Lung (tissue), 12 donors: Measurements from ENCODE around the gene AP2B1. TPM values are rescaled to one million over a fixed set of nuclear protein-coding genes. Genes with fewer than 3 reads are reported as not detected.

ENCODE experiments used
- ATAC-seq: fragments of 200-7000 bp; cut with Tn5 transposase; one replicate; pipeline ENCODE4 v1.9.1; 2020; ENCODE audit warnings: moderate number of reproducible peaks; ENCODE audit not compliant: insufficient read depth, low FRiP score
- DNase-seq, 3 donors: peaks; one replicate each; pipeline ENCODE4 v3.0.0-alpha.2; 2013 to 2017
- H3K27ac ChIP-seq, 2 donors: one replicate each; pipeline ENCODE4 v1.5.1; 2013; ENCODE audit warnings: mild to moderate bottlenecking in 2 of 2, moderate library complexity in 2 of 2, control low read depth in 1 of 2, inconsistent platforms in 1 of 2, low read depth in 1 of 2, low read length in 1 of 2
- H3K27me3 ChIP-seq, 3 donors: one replicate each; pipeline ENCODE4 v1.5.1; 2013; ENCODE audit warnings: low read length in 2 of 3; ENCODE audit not compliant: control insufficient read depth in 3 of 3, insufficient read depth in 3 of 3
- H3K36me3 ChIP-seq, 4 donors: one replicate each; pipeline ENCODE4 v1.5.1; 2013; ENCODE audit warnings: low read length in 4 of 4, mild to moderate bottlenecking in 1 of 4, moderate library complexity in 1 of 4; ENCODE audit not compliant: control insufficient read depth in 4 of 4, insufficient read depth in 4 of 4
- H3K4me1 ChIP-seq, 5 donors: one replicate each; pipeline ENCODE4 v1.5.1; 2013; ENCODE audit warnings: low read length in 5 of 5, mild to moderate bottlenecking in 2 of 5, moderate library complexity in 1 of 5; ENCODE audit not compliant: control insufficient read depth in 5 of 5, insufficient read depth in 5 of 5
- H3K4me3 ChIP-seq: one replicate; pipeline ENCODE4 v1.5.1; 2013; ENCODE audit warnings: mild to moderate bottlenecking, control low read depth, moderate library complexity
- H3K9ac ChIP-seq, 2 donors: one replicate each; pipeline ENCODE4 v1.5.1; 2013; ENCODE audit warnings: low read length in 2 of 2, control low read depth in 1 of 2; ENCODE audit not compliant: insufficient read depth in 1 of 2
- H3K9me3 ChIP-seq, 4 donors: one replicate each; pipeline ENCODE4 v1.5.1; 2013; ENCODE audit warnings: low read length in 3 of 4, mild to moderate bottlenecking in 1 of 4, moderate library complexity in 1 of 4; ENCODE audit not compliant: control insufficient read depth in 4 of 4, insufficient read depth in 3 of 4
- CTCF ChIP-seq: IDR thresholded peaks from 2 replicates; pipeline ENCODE4 v1.5.1; 2012; ENCODE audit warnings: mild to moderate bottlenecking; ENCODE audit errors: control extremely low read depth, extremely low read depth
- WGBS, 2 donors: extraction: QIAGEN DNeasy Blood & Tissue Kit; methylation state at CpG; one replicate each; pipeline ENCODE4 v1.1.7; 2013; 5-methylcytosine and 5-hydroxymethylcytosine counted together
- polyA plus RNA-seq, 2 donors: library from polyadenylated mRNA; stranded (reverse); fragments of 200-250 nt; gene quantifications; one replicate each; pipeline ENCODE4 v1.2.1, GENCODE V29; 2013
- total RNA-seq, 2 donors: library from RNA; depleted of rRNA in 1 of 2; stranded (reverse); fragments of >200 nt in 1 of 2; gene quantifications; one replicate each; pipeline ENCODE4 v1.2.1, GENCODE V29; 2014 to 2021
- donor health status: control.
- donor health status: control.
- donor health status: Bipolar disorder and iron deficiency.
- donor health status: healthy.
- donor health status: DM: yes; HTN: yes; CAD: no.

AP2B1 gene
- total and polyA plus RNA-seq, 4 donors, result 52.9 to 156 (median 82.4) TPM

- TF ChIP-seq CTCF, result no peak
- Histone ChIP-seq H3K4me1 (peaks cover 0 to 5% (median 0%) of the 10 kb centered on the region in 5 donors), H3K27me3 (no peaks in the 10 kb centered on the region), H3K9me3 (no peaks in the 10 kb centered on the region), H3K9ac (no peak overlapping the region), H3K36me3 (peaks cover 10 to 20% (median 19%) of the 10 kb centered on the region in 4 donors), H3K27ac (no peak overlapping the region), H3K4me3 (no peak overlapping the region)
- DNase-seq (no peak), ATAC-seq (no peak)
- 90 to 93% methylated on average over 5 of the region's 5 CpGs for WGBS, 2 donors
Observed at GRCh38 chr17:35664685-35665084, 77.6 kb downstream of the AP2B1 start.

DNA sequence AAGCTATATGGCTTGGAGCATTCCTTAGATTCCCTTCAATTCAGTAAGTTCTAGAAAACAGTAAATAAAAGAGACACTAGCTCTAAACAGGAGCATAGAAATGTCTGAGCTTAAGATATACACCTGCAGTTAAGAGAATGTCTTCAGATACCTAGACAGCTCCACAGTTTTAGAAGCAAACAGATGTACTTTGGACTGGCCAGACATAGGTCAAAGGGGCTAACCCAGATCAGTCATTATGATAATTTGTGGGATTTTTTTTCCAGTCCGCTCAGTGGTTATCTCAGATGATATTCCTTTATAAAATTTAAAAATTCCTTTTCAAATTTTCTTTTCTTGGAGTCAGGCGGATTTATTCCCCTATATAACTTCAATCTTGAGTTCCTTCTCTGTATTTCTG, 78.5 kb downstream of the AP2B1 start:
- Histone ChIP-seq H3K36me3 (peaks cover 7 to 24% (median 17%) of the 10 kb centered on the region in 4 donors), H3K4me3 (no peak overlapping the region), H3K9me3 (no peaks in the 10 kb centered on the region), H3K27me3 (no peaks in the 10 kb centered on the region), H3K9ac (no peak overlapping the region), H3K27ac (no peak overlapping the region), H3K4me1 (peaks cover 0 to 4% (median 0%) of the 10 kb centered on the region in 5 donors)
- no peak for TF ChIP-seq CTCF
- DNase-seq (no peak), ATAC-seq (no peak)
- WGBS, 2 donors, result 96 to 98% methylated on average over 2 of the region's 2 CpGs

GRCh38 chr17:35666070-35666469, 78.9 kb downstream of the AP2B1 start:
- no peak for TF ChIP-seq CTCF
- ATAC-seq, result no peak
- Histone ChIP-seq H3K27me3 (no peaks in the 10 kb centered on the region), H3K9me3 (no peaks in the 10 kb centered on the region), H3K36me3 (peaks cover 10 to 28% (median 19%) of the 10 kb centered on the region in 4 donors), H3K4me1 (peaks cover 0 to 1% (median 0%) of the 10 kb centered on the region in 5 donors), H3K9ac (no peak overlapping the region), H3K27ac (no peak overlapping the region), H3K4me3 (no peak overlapping the region)
- no peak for DNase-seq
- 45 to 46% methylated on average over 2 of the region's 2 CpGs for WGBS, 2 donors

GRCh38 chr17:35666967-35667532, 79.9 kb downstream of the AP2B1 start:
- Histone ChIP-seq H3K36me3 (peaks cover 10 to 32% (median 24%) of the 10 kb centered on the region in 4 donors), H3K9me3 (no peaks in the 10 kb centered on the region), H3K9ac (no peak overlapping the region), H3K27me3 (no peaks in the 10 kb centered on the region), H3K4me1 (peaks cover 0 to 4% (median 0%) of the 10 kb centered on the region in 5 donors), H3K4me3 (no peak overlapping the region), H3K27ac (no peak overlapping the region)
- no peak for ATAC-seq
- WGBS, 2 donors, result 91 to 98% methylated on average over 2 of the region's 2 CpGs
- DNase-seq, result no peak
- TF ChIP-seq CTCF, result no peak
